DLD1 (cell line): ENCODE measurements around the gene ATF4.
"Not testable (repeated sequence)": the region's sequence is repeated elsewhere in the genome, so short reads cannot be mapped to it uniquely, and the experiment has no call there.

Experiments
- in situ Hi-C: cut with HindIII; loops from 2 replicates; pipeline ENCODE4 v1.10.0; 2017; ENCODE audit warnings: low sequenced_read_pairs

Gene ATF4

DNA sequence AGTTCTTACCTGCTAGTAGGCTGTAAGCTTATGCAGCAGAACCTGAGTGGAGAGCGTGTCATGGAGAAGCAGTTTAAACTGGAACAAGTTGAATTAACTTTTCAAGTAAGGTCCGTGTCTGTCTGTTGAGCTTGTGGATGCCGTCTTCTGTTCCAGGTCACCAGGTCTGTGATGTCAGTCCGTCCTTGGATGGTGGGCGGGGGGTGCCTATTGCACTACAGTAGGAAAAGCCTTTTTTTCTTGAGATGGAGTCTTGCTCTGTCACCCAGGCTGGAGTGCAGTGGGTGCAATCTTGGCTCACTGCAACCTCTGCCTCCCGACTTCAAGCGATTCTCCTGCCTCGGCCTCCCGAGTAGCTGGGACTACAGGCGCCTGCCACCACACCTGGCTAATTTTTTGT is 13.3 kb upstream of the ATF4 start:
- in situ Hi-C loops: not testable (repeated sequence)

DNA sequence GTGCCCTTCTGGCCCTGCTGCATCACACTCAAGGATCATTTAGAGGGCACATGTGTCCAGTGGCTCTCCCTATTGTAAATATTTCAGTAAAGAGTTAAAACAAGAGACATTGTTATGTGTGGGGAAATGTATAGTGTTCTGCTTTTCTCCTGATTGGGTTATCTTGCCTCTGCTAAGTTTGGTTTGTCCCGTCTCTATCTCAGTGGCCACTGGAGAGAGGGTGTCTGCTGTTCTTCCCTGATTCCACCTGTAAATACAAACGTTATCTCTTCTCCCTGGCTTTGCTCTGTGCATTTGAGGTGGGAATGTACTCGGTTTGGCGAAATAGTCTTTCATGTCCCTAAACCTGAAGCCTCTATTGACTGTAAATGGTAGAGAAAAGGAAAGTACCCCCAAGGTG is 12.0 kb upstream of the ATF4 start:
- in situ Hi-C loops: no loop called here

DNA sequence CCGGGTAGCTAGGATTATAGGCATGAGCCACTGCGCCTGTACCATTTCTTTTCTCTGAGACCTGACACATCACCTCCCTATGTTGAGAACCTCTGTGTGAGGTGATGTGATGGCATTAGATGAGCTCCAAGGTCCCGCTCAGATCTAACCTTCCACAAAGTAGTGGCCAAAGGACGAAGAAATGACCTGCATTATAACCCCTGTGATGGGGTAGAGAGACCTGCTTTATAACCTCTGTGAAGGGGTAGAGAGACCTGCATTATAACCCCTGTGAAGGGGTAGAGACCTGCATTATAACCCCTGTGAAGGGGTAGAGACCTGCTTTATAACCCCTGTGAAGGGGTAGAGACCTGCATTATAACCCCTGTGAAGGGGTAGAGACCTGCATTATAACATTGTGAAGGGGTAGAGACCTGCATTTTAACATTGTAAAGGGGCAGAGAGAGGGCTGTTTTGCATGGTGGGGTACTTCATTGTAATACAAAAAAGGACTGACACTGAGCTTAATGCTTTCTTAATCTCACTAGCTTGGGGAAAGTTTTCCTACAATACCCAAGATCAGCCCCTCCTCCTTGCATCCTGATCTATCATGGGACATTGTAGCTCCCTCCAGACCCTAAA is 9.7 kb upstream of the ATF4 start:
- in situ Hi-C loops: no loop called here

DNA sequence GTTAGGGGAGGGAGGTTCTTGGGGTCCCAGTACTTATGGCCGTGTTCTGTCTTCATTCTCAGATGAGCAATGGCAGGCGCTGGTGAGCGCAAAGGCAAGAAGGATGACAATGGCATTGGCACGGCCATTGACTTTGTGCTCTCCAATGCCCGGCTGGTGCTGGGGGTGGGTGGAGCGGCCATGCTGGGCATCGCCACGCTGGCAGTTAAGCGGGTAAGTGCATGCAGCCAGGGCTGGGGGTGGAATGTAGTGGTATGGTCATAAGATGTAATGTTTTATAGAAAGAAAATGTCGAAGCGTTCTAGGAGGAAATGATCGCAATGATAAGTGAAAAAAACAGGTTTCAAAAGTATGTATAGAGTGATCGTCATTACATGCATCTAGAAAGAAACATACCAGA is 9.1 kb upstream of the ATF4 start:
- in situ Hi-C loops: no loop called here

DNA sequence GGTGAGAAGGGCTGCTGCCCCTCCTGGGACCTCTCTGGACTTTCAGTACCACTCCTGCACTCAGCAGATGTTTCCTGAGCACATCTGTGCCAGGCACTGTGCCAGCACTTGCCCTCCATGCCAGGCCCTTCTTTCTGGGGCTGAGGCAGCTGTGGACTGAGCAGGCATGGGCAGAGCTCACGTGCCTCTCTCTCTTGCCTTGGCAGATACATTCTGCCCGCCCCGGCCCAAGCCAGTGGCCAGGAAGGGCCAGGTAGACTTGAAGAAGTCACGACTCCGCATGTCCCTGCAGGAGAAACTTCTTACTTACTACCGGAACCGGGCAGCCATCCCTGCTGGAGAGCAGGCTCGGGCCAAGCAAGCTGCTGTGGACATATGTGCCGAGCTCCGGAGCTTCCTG is 8.3 kb upstream of the ATF4 start:
- in situ Hi-C loops: no loop called here

DNA sequence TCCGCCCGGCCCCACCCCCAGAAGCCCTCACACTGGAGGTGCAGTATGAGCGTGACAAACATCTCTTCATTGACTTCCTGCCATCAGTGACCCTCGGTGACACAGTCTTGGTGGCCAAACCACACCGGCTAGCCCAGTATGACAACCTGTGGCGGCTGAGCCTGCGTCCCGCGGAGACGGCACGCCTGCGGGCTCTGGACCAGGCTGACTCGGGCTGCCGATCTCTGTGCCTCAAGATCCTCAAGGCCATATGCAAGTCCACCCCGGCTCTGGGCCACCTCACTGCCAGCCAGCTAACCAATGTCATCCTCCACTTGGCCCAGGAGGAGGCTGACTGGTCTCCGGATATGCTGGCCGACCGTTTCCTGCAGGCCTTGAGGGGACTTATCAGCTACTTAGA is 6.6 kb upstream of the ATF4 start:
- in situ Hi-C loops: no loop called here

DNA sequence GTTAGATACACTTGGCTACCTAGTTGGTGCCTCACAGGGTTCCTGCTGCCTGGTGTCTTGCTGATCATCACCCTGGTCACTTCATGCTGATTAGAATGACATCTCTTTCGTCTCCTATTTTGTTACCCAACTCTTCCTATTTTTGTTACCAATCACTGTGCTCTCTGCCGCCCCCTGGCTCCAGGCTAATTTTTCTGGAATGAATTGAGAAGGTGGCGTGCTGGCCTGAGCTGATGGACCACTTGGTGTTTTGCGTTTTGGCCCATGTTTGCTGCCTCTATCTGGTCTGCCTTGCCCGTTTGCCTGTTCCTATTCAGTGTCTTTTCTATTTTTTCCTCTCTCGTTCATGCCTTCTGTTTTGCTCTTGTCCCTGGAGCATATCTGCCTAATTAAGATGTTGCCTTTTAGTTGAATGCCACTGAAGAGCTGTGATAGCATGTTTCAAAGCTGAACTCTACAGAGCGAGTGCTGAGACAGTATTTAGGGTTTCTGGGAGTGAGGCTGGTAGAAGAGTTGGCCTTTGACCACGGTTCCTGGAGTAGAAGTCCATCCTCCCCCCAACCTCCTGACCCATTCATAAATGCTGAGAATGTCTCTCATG is 5.9 kb upstream of the ATF4 start:
- in situ Hi-C loops: no loop called here

DNA sequence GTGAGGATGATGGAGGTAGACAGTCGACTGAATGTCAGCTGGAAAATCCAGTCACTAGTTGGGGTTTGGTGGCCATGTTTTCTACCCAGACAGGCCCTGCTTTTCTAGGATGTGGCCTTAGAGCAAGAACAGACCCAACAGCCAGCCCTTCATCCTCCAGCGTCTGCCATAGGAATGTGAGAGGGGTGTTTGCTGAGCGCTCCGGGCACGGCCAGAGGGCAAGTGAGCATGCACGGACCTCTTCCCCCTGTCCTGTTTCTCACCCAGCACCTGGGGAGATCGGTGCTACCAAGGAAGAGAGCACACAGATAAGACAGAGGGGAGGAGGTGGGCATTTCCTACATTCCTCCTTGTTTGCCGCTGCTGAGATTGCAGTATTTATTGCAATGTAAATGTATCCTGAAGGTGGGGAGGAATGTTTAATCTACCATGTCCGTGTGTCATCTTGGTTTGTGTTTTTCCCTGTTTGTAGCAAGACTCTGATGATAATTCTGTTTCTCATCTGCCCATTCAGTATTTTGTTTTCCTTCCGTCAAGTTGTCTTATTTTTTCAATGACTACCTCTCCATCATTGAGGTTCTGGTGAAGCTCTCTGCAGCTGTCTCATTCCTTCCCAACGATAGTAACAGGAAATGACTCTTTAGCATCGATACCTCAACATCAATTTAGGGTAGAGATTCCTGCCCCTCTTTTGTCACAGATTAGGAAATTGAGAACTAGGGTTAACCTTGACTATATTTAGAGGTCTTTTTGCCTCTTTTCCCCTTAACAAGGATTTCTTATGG is 4.9 kb upstream of the ATF4 start:
- in situ Hi-C loops: no loop called here

DNA sequence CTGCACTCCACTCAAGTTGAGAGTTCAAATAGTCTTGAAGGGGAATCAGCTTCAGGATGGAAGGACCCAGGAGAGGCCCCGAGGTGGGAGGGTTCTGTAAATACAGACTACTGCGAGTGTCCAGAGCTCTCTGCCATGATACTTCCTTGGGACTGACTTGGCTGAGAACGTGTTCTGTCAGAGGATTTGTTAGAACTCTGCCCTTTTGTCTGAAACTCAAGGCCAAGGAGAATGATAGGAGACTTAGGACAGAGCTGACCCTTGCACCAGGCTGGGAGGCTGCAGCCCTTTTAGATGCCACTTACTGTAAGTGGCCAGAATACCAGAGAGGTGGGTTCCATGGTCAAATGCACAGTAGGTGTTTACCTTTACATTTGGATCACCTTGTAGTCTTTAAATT is 2.9 kb upstream of the ATF4 start:
- in situ Hi-C loops: no loop called here

DNA sequence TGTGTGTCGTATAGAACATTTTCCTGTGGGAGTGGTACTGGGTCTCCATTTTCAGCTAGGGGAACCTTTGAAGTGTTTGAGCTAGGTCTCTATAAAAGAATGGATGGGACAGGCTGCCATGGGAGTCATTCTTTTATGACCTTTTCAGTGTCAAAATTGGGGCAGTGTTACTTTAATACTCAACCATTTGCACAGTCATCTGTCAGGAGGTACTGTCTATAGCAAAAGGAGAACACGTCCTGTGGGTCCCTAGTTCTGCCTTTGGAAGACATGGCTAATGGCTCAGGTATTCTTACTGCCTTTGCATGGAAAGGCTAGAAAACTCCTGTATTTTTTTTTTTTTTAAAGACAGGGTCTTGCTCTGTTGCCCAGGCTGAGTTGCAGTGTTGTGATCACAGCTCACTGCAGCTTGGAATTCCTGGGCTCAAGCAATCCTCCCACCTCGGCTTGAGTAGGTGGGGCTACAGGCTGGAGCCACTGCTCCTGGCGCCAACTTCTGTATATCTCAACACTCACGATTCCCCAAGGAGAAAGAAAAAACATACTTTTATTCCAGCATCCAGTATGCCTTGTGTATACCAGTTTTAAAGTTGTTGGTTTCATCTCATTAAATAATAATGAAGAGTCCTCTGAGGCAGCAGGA is 2.1 kb upstream of the ATF4 start:
- in situ Hi-C loops: no loop called here

DNA sequence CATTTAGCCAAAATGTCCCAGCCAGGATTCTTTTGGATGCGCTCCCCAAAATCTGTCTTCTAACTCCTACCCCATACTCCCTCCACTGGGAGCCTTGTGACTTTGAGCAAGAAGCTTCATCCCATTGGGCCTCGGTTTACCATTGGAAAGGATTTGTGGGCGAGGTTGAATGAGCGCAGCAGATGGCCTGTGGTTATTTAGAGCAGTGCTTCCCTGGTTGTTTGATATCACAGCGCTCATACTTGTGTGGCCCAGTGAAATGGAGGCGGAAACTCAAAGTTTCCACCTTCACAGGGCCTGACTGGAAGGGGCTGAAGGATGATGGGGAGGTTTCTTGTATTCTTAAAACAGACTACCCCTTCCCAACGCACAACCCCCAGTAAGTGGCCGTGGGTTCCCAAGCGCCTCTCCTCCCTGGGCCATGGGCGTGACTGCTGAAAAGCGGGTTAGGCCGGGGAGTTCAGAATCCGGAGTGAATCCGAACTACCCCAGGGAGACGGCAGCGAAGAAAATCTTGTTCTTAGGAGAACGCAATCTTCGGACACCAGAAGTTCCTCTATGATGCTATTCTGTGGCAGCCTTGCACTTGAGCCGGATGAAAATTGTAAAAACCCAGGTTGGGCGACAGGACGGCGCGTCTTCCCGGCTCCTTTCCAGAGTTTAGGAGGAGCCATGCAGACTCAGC is 1.2 kb upstream of the ATF4 start:
- in situ Hi-C loops: no loop called here

DNA sequence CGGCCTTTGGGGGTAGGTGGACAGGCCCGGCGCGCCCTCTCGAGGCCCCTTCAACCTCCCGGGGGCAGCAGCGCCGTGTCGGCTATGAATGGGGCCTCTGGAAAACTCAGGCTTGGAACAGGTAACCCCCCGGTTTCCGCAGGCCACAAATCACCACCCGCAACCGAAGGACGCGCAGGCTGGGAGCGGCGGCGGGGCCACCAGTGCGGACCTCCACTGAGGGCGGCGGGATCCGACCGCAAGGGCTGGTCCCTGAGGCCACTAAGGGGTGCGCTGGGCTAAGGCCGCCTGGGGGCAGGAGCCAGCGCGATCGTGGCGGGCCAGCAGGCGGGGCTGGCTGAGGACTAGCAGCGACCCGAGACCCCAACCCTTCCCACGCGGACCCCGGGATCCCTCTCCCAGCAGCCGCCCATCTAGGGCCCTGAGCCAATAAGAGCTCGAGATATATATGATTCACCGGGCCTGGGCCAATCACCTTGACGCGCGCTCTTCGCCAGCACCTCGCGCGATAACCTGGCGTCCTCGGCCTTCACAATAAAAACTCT is 609 bp upstream of the ATF4 start:
- in situ Hi-C loops: no loop called here

DNA sequence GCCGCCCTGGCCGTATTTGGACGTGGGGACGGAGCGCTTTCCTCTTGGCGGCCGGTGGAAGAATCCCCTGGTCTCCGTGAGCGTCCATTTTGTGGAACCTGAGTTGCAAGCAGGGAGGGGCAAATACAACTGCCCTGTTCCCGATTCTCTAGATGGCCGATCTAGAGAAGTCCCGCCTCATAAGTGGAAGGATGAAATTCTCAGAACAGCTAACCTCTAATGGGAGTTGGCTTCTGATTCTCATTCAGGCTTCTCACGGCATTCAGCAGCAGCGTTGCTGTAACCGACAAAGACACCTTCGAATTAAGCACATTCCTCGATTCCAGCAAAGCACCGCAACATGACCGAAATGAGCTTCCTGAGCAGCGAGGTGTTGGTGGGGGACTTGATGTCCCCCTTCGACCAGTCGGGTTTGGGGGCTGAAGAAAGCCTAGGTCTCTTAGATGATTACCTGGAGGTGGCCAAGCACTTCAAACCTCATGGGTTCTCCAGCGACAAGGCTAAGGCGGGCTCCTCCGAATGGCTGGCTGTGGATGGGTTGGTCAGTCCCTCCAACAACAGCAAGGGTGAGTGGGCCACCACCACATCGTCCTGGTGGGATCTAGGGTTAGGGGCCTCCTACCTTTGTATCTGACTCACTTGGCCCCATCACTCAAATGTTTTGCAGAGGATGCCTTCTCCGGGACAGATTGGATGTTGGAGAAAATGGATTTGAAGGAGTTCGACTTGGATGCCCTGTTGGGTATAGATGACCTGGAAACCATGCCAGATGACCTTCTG is 934 bp downstream of the ATF4 start:
- in situ Hi-C loops: not testable (repeated sequence)

DNA sequence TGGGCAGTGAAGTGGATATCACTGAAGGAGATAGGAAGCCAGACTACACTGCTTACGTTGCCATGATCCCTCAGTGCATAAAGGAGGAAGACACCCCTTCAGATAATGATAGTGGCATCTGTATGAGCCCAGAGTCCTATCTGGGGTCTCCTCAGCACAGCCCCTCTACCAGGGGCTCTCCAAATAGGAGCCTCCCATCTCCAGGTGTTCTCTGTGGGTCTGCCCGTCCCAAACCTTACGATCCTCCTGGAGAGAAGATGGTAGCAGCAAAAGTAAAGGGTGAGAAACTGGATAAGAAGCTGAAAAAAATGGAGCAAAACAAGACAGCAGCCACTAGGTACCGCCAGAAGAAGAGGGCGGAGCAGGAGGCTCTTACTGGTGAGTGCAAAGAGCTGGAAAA is 1.7 kb downstream of the ATF4 start:
- in situ Hi-C loops: not testable (repeated sequence)

DNA sequence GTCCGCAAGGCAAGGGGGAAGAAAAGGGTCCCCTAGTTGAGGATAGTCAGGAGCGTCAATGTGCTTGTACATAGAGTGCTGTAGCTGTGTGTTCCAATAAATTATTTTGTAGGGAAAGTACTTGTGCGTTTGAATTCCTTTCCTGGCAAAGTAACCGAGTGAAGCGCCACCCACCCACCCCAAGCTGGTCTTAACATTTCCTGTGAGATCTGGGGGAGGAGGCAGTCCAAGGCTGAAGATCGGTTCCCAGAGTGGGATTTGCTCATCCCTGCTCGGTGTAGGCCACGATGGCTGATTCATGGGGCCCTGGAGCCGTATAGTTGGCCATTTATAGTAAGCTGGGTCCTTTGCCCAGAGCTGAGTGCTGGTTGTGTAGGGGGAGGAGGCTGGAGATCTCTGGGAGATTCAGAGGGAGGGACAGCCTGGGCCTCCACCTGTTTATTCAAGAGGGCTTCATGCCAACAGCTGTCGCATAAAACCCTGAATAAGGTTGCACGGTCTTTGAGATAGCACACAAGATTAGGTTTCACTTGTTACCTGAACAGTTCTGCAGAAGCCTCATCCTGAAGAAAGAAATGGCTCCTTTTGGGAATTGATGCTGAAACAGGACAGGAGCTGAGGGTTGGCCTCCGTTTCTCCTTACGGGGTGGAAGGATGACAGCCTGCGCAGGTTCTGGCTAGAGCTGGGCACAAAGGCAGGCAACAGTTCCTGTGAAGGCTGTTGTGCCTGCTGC is 2.4 kb downstream of the ATF4 start:
- in situ Hi-C loops: no loop called here

DNA sequence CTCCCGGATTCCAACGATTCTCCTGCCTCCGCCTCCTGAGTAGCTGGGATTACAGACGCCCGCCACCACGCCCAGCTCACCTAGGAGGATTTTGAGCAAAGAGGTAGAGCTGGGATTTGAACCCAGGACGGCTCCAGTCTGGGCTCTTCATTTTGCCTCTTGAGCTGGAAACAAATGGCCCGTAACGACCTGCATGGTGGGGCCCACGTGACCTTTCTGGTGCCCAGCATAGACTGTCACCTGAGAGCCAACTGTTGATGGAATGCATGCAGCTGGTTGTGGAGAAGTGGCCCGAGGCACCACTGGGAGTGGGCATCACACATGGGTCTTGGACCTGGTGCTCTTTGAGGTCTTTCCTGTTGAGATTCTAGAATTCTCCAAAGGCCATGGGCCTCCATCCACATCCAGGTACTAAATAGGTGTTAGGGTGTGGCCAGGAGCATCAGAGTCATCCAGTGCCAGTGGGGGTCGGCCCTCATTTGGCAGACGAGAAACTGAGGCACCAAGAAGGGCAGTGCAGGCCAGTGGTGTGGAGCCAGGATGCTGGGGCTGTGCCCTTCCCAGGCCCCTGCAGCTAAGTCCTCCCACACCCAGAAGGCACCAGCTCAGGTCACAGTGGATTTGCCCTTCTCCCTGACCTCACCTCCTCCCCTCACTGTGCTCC is 3.9 kb downstream of the ATF4 start:
- in situ Hi-C loops: no loop called here

DNA sequence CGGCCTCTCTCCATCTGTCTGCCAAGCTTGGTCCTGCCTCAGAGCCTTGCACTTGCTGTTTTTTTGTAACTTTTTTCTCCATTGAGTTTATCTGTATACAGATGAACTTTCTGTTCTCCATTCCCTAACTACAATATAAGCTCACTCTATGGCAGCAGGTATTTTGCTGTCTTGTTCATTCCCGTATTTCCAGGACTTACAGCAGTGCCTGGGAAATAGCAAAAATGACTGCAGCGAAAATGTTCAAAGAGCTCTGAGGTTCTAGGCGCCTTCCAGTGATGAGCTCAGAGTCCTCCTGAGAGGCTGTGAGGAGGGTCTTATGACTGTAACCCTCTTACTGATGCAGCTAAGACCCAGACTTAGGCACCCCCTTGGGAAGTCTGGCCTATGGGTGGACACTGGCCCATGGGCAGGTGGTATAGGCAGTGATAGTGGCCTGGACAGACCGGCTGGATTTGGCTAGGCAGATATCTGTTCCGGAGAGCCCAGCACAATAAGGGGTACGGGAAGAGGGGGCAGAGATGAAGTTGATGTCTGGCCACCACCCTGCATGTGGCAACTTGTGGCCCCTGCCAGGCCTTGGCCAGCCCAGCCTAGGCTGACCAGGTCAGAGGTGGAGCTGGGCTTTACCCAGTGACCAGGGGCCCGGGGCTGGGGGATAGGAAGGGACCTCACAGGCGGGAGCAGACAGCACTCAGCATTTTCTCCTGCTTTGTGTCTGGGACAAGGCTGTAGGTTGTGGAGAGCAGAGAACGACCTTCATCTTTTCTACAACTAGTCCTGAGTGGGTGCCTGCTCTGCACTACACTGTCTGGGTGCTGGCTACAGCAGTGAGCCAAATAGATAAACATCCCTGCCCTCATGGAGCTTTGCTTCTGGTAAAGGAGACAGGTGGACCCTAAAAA is 4.6 kb downstream of the ATF4 start:
- in situ Hi-C loops: no loop called here

DNA sequence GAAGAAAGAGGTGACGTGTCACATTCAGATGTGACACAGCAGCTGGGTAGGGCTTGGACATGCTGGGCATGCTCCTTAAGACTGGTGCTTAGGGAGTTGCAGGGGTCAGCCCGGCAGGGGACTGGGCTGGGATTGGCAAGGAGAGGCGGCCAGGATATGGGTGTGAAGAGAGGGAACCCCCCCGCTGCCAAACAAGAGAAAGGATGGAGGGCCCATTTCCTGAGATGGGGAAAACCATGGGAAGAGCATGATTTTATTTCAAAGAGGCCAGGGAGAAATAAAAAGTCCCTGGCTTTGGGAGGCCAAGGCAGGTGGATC is 5.3 kb downstream of the ATF4 start:
- in situ Hi-C loops: no loop called here
